Fibroblast of mammary gland (primary cell): ENCODE data around the gene LRRC49.
A peak's percentile ranks its signal among the peaks of the same experiment; 100 is the strongest.

Experiments
- DNase-seq: peaks from one replicate; pipeline ENCODE4 v3.0.0-alpha.2; 2010; ENCODE audit warnings: low read depth
- H3K4me3 ChIP-seq: 2 replicates; pipeline ENCODE4 v1.5.1; 2011; ENCODE audit warnings: low read depth, mild to moderate bottlenecking, low read length, moderate library complexity; ENCODE audit not compliant: control insufficient read depth
- CTCF ChIP-seq: conservative IDR thresholded peaks from 2 replicates; pipeline ENCODE4 v1.5.1; 2011; ENCODE audit warnings: low read depth, low read length, inconsistent platforms; ENCODE audit not compliant: control insufficient read depth, insufficient read depth

LRRC49 gene, protein sequence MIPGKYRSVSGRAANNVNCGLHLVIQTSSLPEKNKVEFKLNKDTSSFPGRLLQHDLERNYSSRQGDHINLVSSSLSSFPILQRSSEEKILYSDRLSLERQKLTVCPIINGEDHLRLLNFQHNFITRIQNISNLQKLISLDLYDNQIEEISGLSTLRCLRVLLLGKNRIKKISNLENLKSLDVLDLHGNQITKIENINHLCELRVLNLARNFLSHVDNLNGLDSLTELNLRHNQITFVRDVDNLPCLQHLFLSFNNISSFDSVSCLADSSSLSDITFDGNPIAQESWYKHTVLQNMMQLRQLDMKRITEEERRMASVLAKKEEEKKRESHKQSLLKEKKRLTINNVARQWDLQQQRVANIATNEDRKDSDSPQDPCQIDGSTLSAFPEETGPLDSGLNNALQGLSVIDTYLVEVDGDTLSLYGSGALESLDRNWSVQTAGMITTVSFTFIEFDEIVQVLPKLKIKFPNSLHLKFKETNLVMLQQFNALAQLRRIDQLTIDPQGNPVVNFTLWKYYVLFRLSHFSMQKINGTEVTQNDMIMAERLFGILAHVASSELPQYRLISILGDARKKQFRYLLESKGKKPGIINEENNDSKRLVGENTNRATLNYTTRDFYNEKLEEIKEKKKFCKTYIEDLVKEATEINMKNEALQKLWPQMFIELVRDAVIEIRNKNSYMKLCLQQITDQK

DNA sequence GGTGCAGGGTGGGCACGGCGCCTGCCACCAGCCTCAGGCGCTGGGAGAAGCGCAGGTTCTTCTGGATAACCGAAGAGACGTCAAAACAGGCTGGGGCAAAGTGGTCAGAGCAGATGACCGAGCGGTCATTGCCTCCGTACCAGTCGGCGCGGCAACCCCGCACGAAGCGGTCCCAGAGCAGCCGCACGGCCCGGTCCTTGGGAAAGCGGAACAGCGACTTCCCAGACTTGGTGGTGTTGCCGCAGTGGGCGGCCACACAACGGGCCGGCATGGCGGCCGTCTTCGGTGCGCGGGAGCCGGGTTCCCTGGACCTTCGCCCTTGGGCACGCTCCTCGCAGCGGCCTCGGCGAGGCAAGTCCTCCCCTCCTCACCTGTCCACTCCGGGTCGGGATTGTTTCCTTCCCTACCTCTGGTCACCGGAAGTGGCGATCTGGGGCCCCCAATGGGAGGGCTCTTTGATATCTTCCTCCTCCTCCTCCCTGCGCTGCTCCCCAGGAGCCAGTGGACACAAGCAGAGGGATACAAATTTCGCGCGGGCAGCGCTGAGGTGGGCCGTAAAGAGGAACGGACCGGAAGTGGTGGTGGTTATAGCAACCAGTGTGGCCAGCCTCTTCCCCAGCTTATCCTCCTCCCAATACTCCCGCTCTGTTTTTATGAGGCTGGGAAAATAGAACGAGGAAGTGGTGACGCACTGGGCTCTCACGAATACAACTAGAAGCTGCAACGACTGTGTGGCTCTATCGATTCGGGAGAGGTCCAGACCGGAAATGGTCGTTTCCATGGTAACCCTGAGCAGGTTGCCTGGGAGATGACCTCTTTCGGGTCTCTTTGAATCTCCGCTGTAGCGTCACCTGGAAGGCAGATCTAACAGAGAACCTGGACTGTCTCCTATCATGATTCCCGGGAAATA, at the start of gene LRRC49, which contains the start of gene THAP10:
LRRC49 (plus strand) TSS at position 825 of the 910 bp plus-strand sequence; CDS start at position 894, 69 bp downstream.
THAP10 (minus strand) TSS at position 432 of the 910 bp plus-strand sequence; CDS start at position 271, 161 bp downstream.
- H3K4me3 ChIP-seq, result peak within 1 kb of the TSS; percentile 98
- TF ChIP-seq CTCF, result no peak
- DNase-seq, result peak; percentile 98

DNA sequence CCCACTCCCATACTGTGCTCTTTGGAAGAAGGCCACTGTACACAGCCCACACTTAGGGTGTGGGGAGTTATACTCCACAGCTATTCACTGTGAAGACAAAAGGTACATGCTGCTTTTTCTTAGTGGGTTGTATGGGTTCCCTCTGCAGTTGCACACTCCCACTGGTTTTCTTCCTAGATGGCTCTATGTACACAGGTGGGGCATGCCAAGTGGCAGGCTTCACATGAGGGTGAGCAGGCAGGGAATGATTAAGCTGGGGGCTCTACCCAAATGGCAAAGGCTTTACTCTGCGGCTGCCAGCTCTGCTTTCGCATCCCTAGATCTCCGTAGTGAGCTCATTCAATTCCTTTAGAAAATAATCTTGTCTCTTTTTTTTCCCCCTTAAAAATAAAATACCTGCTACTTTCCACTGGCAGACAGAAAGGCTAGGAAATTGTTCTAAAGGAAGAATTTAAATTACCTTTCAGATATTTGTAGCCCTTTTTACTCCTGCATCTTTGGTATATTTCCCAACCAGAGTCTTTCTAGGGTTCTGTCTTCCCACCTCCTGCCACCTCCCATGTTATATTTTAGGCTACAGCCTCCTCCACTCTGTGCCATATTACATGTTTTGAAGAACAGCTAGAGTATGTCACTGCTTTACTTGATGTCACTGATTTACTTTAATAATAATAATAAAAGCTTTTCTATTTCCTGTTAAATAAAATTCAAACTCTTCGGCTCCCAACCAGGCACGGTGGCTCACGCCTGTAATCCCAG, 46.8 kb upstream of the LRRC49 start:
- TF ChIP-seq CTCF, result no peak
- no peak overlapping the region for H3K4me3 ChIP-seq
- DNase-seq, result no peak

GRCh38 chr15:70851889-70852288, 40.7 kb upstream of the LRRC49 start:
- no peak for TF ChIP-seq CTCF
- no peak for DNase-seq
- H3K4me3 ChIP-seq, result peak overlapping the region; percentile 74

DNA sequence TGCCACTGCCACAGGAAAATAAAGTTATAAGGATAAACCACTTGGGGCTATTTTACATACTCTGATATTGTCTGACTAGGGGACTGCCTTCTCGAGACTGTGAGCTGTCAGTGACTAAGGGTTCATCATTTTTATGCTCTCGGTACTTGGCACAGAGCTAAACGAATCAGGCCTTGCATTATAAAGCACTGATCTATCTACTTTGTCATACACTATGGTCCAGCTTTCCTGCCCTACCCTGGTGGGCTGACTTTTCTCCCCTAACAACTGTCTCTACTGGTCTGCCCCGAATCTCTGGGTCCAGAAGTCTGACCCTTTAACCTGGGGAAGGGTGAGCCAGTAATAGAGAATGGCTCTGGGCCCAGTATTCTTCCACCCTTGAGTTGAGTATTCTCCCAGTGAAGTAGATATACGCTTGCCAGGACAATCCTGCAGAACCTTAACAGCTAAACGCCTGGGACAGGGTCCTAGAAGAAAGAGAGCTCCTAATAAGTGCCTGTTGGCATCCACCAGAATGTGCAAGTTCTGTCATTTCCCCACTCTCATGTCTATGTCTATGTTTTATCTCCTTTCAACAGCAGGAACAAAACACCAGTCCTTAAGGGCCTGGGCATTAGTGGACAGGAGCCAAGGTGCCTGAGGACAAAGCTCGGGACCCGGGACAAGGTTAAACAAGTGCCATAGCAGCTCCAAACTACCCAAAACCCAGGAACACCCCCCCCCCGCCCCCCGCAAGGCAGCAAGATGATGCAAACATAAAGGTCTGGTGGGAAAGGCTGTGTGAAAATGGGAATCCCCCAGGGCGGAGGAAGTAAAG, 39.9 kb upstream of the LRRC49 start:
- TF ChIP-seq CTCF, result no peak
- peak; percentile 95 for DNase-seq
- H3K4me3 ChIP-seq, result peak overlapping the region; percentile 74

- peak overlapping the region; percentile 74 for H3K4me3 ChIP-seq
- no peak for DNase-seq
- TF ChIP-seq CTCF, result no peak
Measured at GRCh38 chr15:70853318-70853972, 39.2 kb upstream of the LRRC49 start.
